ENCODE results near the gene CEACAM21.

The CEACAM21 gene

DNA sequence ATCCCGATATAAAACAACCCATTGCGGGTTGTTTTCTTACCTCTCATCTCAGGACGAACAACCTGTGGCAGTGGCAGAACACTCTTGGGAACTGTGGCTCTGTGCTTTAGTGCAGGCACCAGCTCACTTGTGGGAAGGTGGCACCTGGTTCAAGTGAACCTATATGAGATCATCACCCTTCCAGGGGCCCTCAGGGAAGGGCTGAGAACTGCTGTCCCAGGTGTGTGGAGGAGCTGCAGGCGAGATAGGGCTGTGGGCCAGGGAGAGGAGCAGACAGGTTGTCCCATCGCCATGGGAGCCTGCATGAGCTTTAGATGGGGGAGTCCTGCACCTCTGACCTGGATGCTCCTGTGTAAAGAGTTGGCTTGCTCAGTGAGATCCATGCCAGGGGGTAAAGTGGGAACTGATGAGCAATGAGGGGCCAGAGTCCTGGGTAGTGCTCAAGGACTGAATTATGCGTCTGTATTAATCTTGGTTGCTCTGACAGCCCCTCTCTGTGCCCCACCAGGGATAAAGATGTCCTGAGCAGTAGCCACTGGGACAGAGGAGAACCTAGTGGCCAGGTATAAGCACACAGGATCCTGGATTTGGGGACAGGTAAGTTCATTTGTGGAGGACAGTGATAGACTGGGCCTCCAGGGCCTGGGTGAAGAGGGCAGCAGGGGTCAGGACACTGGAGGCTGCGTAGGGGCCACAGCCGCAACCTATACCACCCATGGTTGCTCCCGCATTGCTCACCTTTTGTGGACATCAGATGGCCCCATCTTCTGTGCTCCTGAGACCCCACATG is 42.2 kb downstream of the CEACAM21 start:
- DNase-seq (ENCODE audit: low read depth, low spot score) = no peak

DNA sequence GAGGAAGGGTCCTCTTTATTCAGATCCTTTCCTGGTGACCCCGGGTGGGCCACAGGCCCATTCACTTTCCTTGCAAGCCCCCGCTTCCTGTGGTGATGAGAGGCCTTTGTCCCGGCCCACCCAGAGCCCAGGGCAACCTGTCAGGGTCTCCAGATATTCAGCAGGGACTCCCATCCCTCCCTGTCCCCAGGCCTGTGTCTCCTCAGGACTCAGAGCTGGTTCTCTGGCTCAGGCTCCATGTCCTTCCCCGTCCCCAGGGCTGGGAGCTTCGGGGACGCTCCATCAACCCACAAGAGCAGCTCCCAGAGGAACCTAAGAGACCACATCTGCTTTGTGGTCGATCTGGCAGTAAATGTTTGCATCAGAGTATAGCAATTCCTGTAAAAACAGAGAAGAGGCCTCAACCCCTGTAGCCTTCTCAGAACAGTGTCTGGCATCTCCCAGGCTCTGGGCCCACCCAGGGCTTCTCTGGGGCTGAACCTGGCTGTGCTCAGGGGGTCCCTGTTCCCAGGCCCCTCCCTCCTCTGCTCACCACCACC is 43.1 kb downstream of the CEACAM21 start:
- DNase-seq (ENCODE audit: low read depth, low spot score) = no peak

DNA sequence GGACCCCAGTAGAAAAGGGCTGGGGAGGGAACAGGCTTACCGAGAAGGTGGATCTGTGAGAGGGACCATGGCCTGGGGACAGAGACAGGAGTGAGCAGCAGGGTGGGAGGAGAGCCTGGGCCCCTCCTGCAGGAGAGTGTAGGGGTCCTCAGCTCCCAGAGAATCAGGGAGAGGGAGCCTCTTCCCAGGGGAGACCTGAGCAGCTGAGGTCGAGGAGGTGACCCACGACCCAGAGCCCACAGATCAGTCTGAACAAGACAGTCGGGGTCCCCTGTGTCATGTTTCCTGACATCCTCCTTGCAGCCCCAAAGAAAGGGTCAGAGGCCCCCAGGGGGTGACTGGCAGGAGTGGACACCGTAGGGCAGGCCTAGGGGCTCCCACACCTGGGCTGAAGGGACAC is 44.2 kb downstream of the CEACAM21 start:
- DNase-seq (ENCODE audit: low read depth, low spot score) = no peak

DNA sequence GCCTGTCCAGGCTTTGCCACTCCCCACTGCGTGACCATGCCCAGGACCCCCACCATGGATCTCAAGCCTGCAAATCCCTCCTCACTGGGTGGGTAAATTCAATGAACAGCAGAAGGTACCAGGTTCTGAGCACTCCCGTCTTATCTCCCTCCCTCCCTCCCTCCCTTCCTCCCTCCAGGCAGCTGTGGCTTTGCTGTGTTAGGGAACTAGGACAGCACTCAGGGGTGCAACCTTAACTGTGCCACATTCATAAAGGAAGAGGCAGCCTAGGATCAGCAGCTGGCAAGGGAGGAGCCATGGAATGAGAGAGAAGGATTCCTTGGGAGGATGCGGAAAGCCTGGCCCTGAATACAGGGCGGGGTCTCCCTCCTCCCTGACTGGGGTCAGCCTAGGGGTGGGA is 45.3 kb downstream of the CEACAM21 start:
- DNase-seq (ENCODE audit: low read depth, low spot score) = no peak

DNA sequence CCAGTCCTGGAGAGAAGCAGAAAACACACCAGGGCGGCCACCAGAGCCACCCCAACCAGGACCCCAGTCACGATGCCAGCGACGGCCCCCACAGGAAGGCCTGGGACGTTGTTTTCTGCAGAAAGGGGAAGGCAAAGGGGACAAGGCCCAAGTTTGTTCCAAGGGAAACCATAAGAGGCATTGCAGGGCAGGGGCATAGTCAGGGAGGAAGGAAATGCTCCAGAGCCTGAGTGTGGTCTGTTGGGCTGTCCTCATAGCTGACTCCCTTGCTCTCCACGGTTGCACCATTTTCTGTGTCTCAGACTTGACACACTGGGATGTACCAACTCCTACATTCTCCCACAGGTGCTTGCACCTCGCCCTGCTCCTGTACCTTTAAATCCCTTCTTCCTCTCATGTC is 45.7 kb downstream of the CEACAM21 start:
- no peak for DNase-seq (ENCODE audit: low read depth, low spot score)

DNA sequence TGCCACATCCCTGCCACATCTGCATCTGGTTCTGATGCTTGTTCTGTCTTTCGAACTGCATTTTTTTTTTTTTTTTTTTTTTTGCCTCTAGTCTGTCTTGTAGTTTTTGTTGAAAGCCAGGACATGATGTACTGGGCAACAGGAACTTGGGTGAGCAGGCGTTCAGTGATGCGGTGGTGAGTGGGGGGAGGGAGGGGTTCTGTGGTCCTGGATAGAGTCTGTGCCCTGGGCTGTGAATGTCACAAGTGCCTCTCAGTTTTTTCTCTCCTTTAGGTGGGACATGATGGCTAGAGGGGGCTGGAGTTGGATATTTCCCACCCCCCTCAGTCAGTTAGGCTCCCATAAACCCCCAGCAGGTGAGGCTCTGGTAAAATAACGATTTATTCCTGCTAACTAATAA is 47.4 kb downstream of the CEACAM21 start:
- no peak for DNase-seq (ENCODE audit: low read depth, low spot score)

DNA sequence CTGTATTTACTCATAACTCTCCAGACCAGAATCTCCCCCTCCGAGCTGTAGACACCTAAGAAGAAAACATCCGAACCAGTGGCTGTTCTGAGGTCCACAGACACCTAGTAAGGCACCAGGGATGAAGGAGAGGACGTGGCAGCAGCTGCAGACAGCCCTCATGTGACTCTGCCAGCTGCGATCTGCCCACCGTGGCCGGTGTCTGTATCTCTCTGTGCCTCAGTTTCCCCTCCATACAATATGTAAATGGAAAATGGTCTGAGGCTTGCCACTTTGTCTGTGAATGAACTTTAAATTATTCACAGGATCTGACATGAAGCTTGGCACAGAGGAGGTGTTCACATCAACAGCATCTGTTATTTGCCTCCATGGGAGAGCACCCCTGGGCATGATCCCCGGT is 48.5 kb downstream of the CEACAM21 start:
- DNase-seq (ENCODE audit: low read depth, low spot score) = no peak

DNA sequence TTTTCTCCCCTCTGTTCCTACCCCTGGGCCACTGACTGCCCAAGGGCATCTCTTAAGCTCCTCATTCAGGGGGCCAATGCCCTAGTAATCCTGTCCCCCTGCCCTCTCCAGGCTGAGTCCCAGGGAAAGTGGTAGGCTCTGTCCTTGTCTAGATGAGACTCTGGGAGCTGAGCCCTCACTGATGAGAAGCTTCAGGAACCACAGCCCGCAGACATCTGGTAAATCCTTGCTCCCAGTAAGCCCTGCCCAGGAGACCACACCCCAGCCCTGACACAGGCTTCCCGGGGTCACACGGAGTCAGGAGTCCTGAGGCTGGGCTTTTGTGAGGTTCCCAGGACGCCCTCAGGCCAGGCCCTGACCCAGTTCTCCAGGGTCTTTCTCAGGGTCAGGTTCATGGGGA is 49.0 kb downstream of the CEACAM21 start:
- DNase-seq (ENCODE audit: low read depth, low spot score) = no peak

DNA sequence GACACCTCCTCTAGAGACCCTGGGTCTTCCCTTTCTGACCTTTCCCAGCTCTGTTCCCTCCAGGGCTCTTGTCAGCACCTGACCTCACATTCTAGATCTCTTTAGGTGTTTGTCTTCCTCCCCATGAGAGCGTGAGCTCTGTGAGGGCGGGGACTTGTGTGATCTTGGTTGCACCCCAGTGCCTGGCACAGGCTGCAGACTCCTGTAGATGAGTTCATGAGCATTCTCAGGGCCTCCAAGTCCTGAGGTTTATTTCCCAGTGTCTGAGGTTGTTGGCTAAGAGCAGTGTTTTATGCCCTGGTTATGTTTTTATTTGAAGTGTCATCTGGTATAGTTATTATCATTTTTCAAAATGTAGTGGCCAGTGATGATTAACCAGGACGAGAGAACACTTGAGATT is 50.3 kb downstream of the CEACAM21 start:
- no peak for DNase-seq (ENCODE audit: low read depth, low spot score)

DNA sequence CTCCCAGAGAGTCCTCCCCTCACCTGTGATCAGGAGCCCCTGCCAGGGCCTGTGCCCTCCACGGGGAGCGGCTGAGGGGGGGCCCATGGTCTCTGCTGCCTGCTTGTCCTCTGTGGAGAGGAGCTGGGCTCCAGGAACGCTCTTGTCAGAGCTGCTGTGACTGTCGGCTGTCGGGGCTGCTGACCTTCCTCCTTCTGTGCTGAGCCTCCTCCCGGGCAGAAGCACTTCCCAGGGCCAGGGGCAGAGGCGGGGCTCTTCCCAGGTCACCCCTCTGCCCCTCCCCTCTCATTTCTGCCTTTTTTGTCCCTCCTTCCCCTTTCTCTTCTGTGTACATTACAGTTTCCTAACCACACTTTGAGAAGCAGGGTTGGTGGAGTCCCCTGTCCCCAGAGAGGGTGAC is 50.9 kb downstream of the CEACAM21 start, which contains the start of gene CEACAM4:
TSS of gene CEACAM4 (minus strand) at position 198 of the 400 bp plus-strand sequence. CDS start at position 87, 111 bp downstream.
- no peak for DNase-seq (ENCODE audit: low read depth, low spot score)

DNA sequence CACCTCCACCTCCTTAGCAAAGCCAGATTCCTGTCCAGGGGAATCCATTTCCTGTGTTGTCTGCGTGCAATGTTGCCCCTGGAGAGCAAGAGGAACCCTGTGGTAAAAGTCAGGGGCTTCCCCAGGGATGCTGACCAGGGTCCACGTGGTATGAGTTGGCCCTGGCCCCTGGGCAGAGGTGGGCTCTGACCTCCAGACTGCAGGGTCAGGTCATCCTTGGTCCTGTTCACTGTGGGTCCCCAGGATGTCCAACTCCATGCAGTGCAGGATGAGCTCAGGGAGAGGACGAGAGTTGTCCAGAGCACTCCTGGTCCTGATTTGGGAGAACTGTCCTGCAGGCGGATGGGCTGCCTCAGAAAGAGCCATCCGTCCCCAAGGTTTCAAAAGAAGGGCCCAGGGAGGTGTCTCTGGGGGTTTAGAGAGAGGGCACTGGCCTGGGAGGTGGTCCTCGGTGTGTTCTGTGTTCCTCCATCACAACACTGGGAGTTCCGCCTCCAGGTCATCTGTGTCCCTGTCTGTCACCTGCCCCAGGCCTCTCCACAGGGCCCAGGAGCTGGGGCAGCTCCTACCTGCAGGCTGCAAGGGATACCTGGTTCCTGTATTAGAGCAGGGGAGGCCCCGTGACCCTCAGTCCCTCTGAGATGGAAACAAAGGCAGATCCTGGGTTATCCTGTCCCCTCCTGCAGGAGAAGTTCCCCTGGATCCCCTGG is 52.2 kb downstream of the CEACAM21 start:
- DNase-seq (ENCODE audit: low read depth, low spot score) = no peak
